Hematopoietic multipotent progenitor cell treated with erythropoietin and hydrocortisone succinate and interleukin-3 and kit ligand, for 17 days (in vitro differentiated cells): Measurements from ENCODE around the gene HERC6.
A peak's percentile ranks its signal among the peaks of the same experiment; 100 is the strongest.
"Not testable (repeated sequence)": the region's sequence is repeated elsewhere in the genome, so short reads cannot be mapped to it uniquely, and the experiment has no call there.

Source experiments
- DNase-seq: peaks from one replicate; pipeline ENCODE4 v3.0.0-alpha.2; 2015; ENCODE audit warnings: low spot score

Gene HERC6

DNA sequence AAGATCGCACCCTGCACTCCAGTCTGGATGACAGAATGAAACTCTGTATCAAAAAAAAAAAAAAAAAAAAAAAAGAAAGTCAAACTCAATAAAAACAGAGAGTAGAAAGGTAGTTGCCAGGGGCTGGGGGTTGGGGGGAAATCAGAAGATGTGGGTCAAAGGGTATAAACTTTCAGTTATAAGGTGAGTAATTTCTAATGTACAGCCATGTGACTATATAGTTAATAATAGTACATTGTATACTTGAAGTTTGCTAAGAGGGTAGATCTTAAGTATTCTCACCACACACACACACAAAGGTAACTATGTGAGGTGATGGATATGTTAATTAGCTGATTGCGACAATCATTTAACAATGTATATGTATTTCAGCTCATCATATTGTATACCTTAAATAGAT lies 11.5 kb downstream of the HERC6 start:
- DNase-seq = no peak

DNA sequence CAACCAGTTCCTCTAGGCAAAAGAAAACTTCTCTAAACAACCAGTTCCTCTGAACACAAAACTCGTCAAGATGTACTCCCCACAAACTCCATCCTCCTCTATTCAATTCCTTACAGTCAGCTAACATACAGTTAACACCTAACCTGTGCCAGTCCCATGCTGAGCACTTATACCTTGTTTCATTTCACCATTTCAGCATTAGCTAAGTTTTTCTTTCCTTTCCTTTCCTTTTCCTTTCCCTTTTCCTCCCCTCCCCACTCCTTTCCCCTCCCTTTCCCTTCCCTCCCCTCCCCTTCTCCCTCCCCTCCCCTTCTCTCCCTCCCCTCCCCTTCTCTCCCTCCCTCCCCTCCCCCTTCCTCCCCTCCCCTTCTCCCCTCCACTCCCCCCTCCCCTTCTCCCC lies 13.1 kb downstream of the HERC6 start:
- DNase-seq = no peak

DNA sequence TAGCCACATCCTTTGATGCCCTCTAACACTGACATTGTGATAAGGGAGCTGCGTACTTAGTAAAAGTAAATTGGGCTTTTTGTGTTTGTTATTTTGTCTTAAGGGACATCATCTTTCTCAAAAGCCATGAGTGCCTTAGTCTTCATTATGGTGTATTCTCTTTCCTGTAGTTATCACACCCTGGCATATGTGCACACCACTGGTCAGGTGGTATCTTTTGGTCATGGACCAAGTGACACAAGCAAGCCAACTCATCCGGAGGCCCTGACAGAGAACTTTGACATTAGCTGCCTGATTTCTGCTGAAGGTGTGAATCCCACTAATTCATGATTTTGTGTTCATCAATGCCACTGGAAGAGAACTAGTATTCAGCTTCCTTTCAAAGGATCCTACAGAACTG lies 18.0 kb downstream of the HERC6 start:
- peak; percentile 62 for DNase-seq

DNA sequence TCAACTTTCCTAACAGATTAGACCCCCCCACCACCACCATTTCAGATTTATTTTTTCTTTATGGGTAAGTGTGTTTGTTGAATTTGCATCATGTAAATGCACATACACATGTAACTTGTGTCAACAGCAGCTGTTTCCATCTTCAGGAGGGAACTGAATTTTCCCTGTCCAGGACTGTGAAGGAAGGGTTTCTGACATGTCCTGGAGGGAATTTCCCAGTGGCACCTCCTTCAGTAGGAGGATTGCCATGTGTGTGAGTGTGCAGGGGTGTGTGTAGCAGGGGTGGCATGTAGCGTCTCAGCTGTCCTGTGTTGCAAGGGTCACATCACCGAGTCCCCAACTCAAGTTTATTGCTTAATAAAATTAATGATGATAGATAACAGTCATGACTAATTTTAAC lies 19.7 kb downstream of the HERC6 start:
- DNase-seq = no peak

DNA sequence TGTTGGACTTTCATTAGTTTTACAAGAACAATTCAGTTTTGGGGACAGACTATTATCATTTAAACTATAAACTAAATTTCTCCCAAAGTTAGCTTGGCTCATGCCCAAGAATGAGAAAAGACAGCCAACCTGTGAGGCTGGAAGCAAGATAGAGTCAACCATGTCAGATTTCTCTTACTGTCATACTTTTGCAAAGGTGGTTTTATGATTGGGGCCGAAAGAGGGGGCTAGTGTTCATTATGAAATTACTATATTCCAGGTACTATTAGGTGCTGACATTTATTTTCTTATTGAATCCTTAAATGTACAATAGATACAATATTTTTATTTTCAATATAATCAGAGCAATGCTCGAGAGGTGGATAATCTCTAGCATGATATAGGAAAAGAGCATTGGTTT lies 30.6 kb downstream of the HERC6 start:
- DNase-seq = no peak

DNA sequence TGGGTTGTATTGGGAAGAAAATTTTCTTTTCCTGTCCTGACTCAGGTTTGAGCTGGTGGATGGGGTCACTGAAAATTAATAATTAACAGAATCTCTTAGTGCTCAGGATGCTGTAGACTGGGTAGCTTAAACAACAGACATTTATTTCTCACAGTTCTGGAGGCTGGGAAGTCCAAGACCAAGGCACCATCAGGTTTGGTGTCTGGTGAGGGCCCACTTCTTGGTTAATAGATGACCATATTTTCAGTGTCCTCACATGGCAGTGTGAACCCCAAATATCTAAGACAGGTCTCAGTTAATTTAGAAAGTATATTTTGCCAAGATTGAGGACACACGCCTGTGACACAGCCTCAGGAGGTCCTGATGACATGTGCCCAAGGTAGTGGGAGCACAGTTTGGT lies 31.1 kb downstream of the HERC6 start:
- no peak for DNase-seq

DNA sequence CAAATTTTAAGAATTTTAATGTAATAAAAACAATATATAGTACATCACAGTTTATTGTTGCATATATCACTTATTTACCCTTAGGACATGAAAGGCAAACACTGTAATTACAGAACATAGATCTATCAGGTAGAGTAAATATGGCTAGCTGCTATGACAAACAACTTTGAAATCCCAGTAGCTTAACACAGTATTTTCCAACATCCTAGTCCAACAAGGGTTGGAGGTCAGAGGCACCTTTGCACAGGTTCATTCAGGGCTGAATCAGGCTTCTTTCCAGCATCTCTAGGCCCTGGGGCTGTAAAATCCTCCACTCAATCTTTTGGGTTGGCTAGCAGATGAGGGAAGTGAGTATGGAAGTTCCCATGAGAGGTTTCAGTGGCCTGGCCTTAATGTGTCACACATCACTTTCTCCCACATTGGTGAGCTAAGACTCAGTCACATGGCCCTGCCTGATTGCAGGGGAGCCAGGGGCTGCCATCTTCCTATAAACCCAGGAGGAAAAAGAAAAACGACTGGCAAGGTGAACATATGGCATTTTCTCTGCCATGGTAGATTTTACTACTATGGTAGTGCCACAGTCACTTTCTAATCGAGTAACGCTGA lies 32.9 kb downstream of the HERC6 start:
- DNase-seq = no peak

DNA sequence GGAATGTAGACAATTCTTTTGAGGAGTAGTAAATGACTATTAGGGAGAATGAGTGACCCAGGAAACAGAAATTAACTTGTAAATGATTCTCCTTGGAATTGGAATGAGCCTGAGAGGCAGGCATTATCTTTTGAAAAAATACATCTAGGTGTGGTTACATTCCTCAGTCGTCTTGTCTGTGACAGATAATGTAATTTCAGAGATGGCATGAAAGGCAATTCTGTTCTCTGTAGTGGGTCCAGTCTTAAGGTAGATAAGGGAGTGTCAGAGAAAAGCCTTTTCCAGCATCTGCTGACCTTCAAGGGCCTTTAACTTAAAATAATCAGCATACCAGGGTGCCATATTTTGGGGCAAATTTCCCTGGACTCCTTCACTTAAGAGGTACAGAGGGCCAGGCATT lies 35.1 kb downstream of the HERC6 start:
- DNase-seq = peak; percentile 17

DNA sequence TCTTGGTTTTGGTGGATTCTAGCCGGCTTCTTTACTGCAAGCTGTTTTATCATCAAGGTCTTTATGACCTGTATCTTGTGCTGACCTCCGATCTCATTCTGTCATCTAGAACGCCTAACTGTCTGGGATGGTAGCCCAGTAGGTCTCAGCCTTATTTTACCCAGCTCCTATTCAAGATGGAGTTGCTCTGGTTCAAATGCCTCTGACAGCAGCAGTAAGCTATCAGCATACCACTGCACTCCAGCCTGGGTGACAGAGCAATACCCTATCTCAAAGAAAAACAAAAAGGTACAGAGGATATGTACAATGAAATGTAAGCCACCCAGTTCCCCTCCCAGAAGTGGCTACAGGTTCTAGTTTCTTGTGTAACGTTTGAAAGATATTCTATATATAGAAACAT lies 36.1 kb downstream of the HERC6 start:
- no peak for DNase-seq

DNA sequence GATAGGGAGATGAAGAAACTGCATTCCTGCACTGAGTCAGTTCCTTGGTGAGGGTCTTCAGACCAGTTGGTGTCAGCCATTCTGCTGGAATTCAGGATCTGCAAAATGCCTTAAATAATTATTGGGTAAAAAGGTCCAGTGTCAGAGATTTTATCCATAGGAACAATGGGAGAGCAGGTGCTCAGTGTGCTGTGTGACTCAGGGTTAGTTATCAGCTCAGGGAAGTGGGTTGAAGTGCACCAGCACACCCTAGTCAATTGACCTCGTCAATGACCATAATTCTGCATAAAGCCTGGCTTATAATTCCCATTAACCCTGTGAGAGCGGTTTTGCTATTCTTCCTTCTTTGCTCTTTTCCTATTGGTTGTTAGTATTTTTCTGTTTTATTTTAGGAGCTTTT lies 37.3 kb downstream of the HERC6 start:
- DNase-seq = no peak

DNA sequence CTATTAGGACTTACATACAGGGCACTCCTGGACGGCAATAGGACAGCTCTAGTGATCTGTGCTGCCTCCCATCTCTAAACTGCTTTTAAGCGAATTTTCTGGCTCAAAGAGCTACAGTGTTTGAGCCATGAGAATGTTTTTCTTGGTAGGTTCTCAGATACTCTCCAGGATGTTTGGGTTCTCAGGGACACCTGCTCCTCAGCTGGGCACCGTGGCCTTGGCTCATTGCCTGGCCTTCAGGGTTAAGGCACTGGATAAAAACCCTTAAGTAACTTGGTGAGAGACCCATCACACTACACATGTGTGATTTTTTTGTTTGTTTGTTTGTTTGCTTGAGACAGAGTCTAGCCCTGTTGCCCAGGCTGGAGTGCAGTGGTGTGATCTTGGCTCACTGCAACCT lies 39.8 kb downstream of the HERC6 start:
- DNase-seq = no peak

DNA sequence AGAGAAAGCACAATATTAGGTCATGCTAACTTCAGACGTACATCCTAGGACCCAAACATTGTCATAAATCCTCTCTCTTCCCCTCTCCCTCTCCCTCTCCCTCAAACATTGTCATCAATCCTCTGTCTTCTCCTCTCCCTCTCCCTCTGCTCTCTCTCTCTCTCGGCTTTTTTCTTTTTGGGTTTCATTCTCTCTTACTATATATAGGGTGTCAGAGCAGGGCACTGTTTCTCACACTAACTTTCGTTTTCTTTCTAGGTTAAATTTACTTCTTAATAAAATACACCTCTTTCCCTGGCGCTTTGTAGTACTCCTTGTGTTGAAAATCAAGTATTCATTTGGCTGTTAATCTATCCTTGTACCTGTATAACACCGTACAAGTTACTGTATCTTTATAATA lies 41.2 kb downstream of the HERC6 start:
- no peak for DNase-seq

DNA sequence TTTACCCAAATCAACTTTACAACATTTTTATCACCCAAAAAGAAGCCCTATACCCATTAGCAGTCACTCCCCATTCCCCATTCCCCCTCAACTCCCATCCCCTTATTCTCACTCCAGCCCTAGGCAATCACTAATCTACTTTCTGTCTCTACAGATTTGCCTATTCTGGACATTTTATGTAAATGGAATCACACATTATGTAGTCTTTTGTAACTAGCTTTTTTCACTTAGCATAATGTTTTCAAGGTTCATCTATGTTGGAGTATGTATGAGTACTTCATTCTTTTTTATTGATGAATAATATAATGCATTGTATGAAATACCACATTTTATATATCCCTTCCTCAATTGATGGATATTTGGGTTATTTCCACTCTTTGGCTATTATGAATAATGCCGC lies 42.2 kb downstream of the HERC6 start:
- DNase-seq = no peak

DNA sequence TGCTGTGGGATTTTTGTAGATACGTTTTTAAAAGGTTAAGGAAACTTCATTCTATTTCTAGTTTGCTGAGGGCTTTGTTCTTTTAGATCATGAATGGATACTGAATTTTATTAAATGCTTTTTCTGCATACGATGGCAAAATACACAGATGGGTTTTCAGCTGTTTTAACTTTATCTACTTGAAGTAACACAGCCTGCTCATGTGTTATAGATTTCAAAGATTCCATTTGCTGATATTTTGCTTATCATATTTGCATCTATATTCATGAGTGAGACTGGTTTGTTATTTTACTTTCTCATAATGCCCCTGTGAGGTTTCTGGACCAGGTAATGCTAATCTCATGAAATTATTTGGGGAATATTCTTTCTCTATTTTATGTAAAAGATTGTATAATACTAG lies 43.8 kb downstream of the HERC6 start:
- DNase-seq = no peak

DNA sequence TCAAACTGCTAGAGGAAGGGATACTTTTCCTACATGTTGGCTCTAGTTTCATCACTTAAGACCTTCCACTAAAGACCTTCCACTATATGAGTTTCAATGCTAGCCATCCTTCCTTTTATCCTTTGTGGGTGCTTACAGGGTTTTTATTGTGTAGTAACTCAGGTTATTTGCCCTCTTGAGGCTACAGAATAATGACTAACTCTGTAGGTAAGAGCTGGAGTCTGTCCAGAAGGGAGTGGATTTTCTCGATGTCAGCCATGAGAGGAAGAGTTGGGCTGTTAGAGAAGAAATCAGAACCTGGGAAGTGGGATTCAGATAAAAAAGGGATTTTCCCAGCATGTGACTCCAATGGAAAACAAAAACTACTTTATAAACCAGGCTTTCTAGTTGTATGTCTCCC lies 50.7 kb downstream of the HERC6 start:
- no peak for DNase-seq

DNA sequence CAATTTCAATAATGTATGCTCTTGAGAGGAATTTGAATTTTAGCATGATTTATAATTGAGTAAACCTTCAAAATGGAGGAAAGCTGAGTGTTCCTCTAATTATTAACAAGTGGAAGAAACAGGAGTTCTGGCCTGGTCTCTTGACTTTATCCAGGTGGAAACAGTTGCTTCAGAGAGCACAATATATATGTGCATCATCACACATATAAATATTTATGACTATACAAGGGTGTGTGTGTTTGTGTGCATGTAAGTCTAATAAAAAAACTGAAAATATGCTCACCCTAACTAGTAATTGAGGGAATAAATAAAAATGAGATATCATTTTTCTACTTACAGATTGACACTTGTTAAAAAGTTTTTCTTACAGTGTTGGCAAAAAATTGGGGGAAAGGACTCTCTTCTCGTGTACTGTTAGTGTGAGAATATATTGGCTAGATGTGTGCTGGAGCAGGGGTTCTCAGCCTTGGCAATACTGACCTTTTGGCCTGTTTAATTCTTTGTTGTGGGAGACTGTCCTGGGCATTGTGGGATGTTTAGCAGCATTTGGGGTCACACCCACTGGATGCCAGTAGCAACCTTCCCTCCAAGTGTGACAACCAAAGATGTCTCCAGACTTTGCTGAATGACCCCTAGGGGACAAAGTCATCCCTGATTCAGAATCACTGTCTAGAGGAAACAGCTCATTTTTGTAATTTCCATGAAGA lies 57.5 kb downstream of the HERC6 start:
- no peak for DNase-seq

DNA sequence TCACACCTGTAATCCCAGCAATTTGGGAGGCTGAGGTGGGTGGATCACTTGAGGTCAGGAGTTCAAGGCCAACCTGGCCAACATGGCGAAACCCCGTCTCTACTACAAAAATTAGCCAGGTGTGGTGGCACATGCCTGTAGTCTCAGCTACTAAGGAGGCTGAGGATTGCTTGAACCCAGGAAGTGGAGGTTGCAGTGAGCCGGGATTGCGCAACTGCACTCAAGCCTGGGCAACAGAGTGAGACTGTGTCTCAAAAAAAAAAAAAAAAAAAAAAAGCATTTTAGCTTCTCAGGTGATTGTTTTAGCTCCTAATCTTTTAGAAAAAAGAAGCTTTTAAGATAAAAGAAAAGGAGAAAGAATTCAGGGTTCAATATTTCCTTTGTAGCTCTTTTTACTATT lies 59.2 kb downstream of the HERC6 start:
- DNase-seq = not testable (repeated sequence)

DNA sequence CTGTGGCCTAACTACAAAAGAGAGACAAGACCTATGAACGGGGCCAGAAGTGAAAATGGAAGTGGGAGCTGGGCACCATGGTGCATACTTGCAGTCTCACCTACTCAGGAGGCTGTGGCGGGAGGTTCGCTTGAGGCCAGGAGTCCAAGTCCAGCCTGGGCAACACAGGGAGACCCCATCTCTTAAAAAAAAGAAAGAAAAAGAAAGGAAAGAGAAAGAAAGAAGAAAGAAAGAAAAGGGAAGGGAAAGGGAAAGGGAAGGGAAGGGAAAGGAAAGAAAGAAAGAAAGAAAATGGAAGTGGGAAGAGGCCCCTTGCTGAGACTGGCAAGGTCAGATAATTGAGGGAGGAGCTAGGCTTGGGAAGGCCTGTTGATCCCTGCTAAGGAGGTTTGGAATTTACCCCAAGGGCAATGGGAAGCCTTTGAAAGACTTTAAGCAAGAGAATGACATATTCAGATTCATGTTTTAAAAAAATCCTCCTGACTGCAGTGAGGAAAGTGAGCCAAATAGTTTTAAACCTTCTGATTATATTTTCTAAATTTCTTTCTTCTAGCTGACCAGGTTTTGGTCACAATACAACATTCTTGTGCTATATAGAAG lies 60.6 kb downstream of the HERC6 start:
- no peak for DNase-seq

DNA sequence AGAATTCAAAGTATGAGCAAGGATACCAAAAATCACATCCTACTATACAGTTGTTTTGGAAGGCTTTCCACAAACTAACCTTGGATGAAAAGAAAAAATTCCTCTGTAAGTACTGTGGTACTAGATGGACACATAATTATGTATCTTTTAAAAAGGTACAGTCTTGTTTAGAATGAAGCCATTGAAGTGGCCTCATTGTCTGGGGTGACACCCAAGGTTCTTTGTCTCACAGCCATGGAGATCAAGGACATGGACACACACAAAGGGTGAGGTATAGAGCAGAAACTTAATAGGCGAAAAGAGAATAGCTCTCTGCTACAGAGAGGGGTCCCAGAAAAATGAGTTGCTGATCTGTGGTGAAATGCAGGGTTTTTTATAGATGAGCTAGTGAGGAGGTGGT lies 61.5 kb downstream of the HERC6 start:
- no peak for DNase-seq

DNA sequence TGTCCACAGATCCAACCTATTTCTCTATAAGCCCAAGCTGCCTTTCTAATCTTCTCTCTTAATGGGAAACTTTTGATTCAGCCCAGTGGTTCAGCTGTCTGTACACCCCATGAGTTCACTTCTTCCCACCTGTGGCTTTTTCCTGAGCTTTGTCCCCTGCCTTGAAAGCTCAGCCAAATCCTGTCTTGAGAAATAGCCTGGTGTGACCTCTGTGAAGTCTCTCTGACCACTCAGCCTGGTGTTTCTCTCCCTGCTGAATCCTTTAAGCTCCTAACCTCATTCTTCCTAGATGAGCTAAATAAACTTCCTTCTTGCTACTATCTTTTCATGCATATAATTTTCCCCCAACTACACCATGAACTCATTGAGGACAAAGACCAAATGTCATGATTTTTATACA lies 63.0 kb downstream of the HERC6 start:
- no peak for DNase-seq

DNA sequence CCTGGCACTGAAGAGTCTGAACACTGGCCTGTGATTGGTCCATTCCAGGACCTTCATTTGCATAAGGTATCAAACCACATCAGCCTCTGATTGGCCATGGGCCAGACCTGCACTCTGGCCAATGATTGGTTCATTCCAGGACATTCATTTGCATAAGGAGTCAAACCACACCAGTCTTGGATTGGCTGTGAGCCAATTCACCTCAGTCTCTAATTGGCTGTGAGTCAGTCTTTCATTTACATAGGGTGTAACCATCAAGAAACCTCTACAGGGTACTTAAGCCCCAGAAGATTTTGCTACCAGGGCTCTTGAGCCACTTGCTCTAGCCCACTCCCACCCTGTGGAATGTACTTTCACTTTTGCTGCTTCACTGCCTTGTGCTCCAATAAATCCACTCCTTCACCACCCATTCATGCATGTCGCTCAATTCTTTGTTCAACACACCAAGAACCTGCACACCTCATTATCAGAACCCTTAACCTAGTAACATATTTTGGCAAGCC lies 64.1 kb downstream of the HERC6 start:
- peak; percentile 36 for DNase-seq

DNA sequence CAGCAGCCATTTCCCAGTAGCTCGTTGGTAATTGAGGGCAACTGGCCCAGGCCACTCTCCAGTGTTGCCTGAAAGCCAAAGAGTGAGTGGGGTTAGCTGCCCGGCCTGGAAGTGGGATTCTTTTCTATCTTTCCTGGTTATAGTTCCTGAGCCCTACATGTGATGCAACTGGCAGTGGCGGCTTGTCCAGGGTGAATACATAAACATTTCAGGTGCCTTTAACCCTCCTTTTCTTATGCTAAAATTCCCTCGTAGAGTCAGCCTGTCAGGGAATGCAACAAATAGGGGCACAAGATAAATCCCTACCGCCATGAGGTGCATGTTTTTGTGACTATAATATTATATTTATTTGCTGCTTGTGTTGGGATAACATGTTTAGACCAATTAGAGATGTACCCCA lies 64.8 kb downstream of the HERC6 start:
- no peak for DNase-seq

DNA sequence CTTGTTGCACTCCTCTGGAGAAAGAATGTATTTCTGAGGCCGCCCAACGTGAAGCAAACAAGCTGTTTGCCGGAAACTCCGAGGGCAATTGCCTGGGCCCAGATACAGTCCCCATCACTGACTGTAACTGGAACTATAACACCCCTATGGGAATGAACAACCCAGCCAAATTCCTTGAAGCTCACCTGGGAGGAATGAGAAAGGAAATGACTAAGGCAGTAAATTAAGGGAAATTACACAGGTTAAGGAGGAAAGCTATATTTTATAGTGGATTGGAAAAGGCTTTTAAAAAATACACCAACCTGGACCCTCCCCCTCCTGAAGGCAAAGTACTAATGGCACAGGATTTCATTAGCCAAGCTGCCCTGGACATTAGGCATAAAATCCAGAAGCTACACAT lies 66.6 kb downstream of the HERC6 start:
- DNase-seq = no peak

DNA sequence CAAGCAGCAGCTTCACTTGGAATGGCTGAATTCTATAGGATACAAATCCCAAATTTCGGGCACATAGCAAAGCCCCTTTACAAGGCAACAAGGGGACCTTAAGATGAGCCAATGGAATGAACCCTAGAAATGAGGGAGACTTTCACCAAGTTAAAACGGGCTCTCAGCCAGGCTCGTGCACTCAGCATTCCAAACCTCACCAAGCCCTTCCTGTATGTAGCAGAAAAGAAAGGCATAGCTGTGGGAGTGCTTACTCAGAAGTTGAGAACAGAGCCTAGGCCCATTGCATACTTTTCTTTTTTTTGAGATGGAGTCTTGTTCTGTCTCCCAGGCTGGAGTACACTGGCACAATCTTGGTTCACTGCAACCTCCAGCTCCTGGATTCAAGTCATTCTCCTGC lies 67.5 kb downstream of the HERC6 start:
- DNase-seq = no peak
